ENCODE measurements around the gene ARHGAP44. TPM values are rescaled to one million over a fixed set of nuclear protein-coding genes. Genes with fewer than 3 reads are reported as not detected.
"Not testable (repeated sequence)": the region's sequence is repeated elsewhere in the genome, so short reads cannot be mapped to it uniquely, and the experiment has no call there.

The ARHGAP44 gene
- total RNA-seq, 1 donor: 1.3 TPM

- TF ChIP-seq, protein P1, sequence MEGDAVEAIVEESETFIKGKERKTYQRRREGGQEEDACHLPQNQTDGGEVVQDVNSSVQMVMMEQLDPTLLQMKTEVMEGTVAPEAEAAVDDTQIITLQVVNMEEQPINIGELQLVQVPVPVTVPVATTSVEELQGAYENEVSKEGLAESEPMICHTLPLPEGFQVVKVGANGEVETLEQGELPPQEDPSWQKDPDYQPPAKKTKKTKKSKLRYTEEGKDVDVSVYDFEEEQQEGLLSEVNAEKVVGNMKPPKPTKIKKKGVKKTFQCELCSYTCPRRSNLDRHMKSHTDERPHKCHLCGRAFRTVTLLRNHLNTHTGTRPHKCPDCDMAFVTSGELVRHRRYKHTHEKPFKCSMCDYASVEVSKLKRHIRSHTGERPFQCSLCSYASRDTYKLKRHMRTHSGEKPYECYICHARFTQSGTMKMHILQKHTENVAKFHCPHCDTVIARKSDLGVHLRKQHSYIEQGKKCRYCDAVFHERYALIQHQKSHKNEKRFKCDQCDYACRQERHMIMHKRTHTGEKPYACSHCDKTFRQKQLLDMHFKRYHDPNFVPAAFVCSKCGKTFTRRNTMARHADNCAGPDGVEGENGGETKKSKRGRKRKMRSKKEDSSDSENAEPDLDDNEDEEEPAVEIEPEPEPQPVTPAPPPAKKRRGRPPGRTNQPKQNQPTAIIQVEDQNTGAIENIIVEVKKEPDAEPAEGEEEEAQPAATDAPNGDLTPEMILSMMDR (IDR thresholded peaks at IDR 0.05; ENCODE audit: insufficient read depth, low read depth, low read length): no peak
Observed at GRCh38 chr17:12859520-12859919, 70.2 kb downstream of the ARHGAP44 start.

DNA sequence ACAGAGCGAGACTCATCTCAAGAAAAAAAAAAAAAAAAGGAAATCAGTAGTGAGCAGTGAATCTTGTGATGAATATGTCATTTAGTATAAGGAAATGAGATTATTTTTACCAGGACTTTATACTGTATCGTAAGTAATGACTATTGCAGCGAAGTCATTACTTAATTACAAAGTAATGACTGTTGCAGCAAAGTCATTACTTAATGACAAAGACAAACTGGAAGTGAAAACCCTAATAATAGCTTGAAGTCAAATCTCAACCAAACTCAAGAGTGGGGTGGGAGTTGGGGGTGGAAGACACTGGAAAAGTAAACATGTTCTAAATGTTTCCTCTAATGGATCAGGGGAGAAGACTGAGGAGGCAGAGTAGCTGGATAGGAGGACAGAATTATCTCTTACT, 76.5 kb downstream of the ARHGAP44 start:
- no peak for DNase-seq (ENCODE audit: low read depth)
- TF ChIP-seq, protein P1 (IDR thresholded peaks at IDR 0.05; ENCODE audit: insufficient read depth, low read depth, low read length): no peak
- H3K4me3 ChIP-seq (ENCODE audit: low read depth, low read length): no peak overlapping the region

More at GRCh38 chr17:12859520-12859919, 70.2 kb downstream of the ARHGAP44 start:
- DNase-seq (ENCODE audit: low read depth): no peak
- no peak overlapping the region for H3K4me3 ChIP-seq (ENCODE audit: low read depth, low read length)

GRCh38 chr17:12866244-12866643, 76.9 kb downstream of the ARHGAP44 start:
- no peak for DNase-seq (ENCODE audit: low read depth)
- H3K4me3 ChIP-seq (ENCODE audit: low read depth, low read length): no peak overlapping the region
- TF ChIP-seq, protein P1 (IDR thresholded peaks at IDR 0.05; ENCODE audit: insufficient read depth, low read depth, low read length): no peak

- H3K4me3 ChIP-seq (ENCODE audit: low read depth, low read length): no peak overlapping the region
- DNase-seq (ENCODE audit: low read depth): no peak
- TF ChIP-seq, protein P1 (IDR thresholded peaks at IDR 0.05; ENCODE audit: insufficient read depth, low read depth, low read length): no peak
Observed at GRCh38 chr17:12867726-12868125, 78.4 kb downstream of the ARHGAP44 start.

- not testable (repeated sequence) for DNase-seq (ENCODE audit: low read depth); H3K4me3 ChIP-seq (ENCODE audit: low read depth, low read length)
Observed at GRCh38 chr17:12873415-12874125, 84.3 kb downstream of the ARHGAP44 start.

DNA sequence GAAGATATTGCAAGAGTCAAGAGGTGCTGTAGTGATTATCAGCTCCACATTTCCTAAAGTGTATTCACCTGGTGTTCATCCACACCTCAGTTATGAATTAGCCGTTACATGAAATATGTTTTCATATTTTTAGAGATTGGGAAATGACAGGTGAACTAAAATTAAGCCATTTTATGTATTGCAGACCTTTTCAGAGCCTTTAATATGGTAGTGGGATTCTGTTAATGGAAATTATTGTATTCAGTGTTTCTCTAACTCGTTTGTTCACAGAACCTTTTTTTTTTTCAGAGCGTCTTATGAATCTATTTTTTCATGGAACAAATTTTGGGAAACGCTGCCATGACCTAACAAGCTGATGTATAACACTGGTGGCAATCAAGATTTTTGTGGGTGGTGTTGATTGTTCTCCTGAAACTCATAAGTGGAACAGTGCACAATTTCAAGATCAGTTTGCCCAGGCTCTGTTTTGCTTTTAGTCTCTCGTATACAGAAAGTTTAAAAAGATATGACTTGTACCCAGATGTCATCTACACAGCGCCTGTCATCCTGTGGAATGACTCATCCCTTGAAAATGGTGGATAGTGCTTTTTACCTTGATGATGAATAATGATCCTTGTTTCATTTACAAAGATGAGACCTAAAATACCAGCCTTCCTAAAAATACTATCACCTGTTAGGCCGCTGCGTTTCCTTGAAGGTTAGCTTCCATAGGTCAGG, 88.8 kb downstream of the ARHGAP44 start:
- DNase-seq (ENCODE audit: low read depth): no peak
- TF ChIP-seq, protein P1 (IDR thresholded peaks at IDR 0.05; ENCODE audit: insufficient read depth, low read depth, low read length): no peak
- no peak overlapping the region for H3K4me3 ChIP-seq (ENCODE audit: low read depth, low read length)

GRCh38 chr17:12879096-12879495, 89.8 kb downstream of the ARHGAP44 start:
- not testable (repeated sequence) for DNase-seq (ENCODE audit: low read depth); H3K4me3 ChIP-seq (ENCODE audit: low read depth, low read length)

DNA sequence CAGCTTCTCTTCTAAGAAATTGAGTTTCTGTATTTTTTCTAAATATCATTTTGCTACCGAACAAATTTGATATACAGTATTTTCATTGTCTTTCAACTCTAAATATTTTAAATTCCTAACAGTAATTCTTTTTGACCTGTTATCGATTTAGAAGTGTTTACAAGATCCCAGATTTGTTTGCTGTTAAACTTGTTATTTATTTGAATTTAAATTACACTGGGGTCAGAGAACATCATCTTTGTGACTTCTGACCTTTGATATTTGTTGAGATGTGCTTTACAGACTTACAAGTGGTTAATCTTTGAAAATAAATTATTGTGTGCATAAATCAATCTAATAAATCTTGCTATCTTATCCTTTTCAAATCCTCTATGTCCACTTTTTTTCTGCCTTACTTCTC, 94.2 kb downstream of the ARHGAP44 start:
- no peak for DNase-seq (ENCODE audit: low read depth)
- TF ChIP-seq, protein P1 (IDR thresholded peaks at IDR 0.05; ENCODE audit: insufficient read depth, low read depth, low read length): no peak
- H3K4me3 ChIP-seq (ENCODE audit: low read depth, low read length): no peak overlapping the region
